Common myeloid progenitor, CD34-positive (primary cell): ENCODE results near the gene UBE2R2.

Experiments
- CTCF ChIA-PET: fragments of 350-600 bp; sonication (Branson Sonifier 250); formaldehyde crosslinking; loops from one replicate; lab custom pipeline; 2021; ENCODE audit warnings: antibody characterized with exemption; lab: Charles Lee
- POLR2A ChIA-PET: fragments of 350-600 bp; sonication (Branson Sonifier 250); formaldehyde crosslinking; loops from one replicate; lab custom pipeline; 2021; ENCODE audit warnings: antibody characterized with exemption; lab: Charles Lee
- DNase-seq, 3 donors: peaks; one replicate each; pipeline versions ENCODE4 v3.0.0 to v3.0.0-alpha.2; 2013
- H3K27ac ChIP-seq, 2 experiments: 1 replicate in 1 of 2; 2 replicates in 1 of 2; pipeline ENCODE4 v1.7.0; 2013; ENCODE audit warnings: inconsistent platforms in 2 of 2, low read length in 2 of 2, mild to moderate bottlenecking in 2 of 2, low read depth in 1 of 2, moderate library complexity in 1 of 2; ENCODE audit not compliant: severe bottlenecking in 2 of 2, insufficient read depth in 1 of 2, poor library complexity in 1 of 2
- H3K27me3 ChIP-seq, 5 experiments: replicated peaks in 2 of 5; 1 replicate in 3 of 5; 2 replicates in 2 of 5; pipeline versions ENCODE4 v1.6.1 to v1.7.0; 2013; ENCODE audit warnings: low read length in 4 of 5, mild to moderate bottlenecking in 2 of 5, moderate library complexity in 2 of 5, inconsistent platforms in 1 of 5; ENCODE audit not compliant: insufficient read depth in 5 of 5, control insufficient read depth in 4 of 5
- H3K36me3 ChIP-seq, 4 experiments: 1 replicate in 2 of 4; 2 replicates in 2 of 4; pipeline versions ENCODE4 v1.6.1 to v1.7.0; 2013; ENCODE audit warnings: low read length in 3 of 4, control low read depth in 1 of 4, mild to moderate bottlenecking in 1 of 4; ENCODE audit not compliant: control insufficient read depth in 4 of 4, insufficient read depth in 4 of 4
- H3K4me1 ChIP-seq, 4 experiments: 1 replicate in 3 of 4; 2 replicates in 1 of 4; pipeline versions ENCODE4 v1.6.1 to v1.7.1; 2013; ENCODE audit warnings: low read length in 3 of 4, mild to moderate bottlenecking in 3 of 4, control low read depth in 1 of 4, inconsistent platforms in 1 of 4, moderate library complexity in 1 of 4; ENCODE audit not compliant: control insufficient read depth in 4 of 4, insufficient read depth in 4 of 4; ENCODE audit errors: control extremely low read depth in 1 of 4
- H3K4me3 ChIP-seq, 7 experiments: 1 replicate in 4 of 7; 2 replicates in 3 of 7; pipeline versions ENCODE4 v1.5.1 to v1.7.0; 2013; ENCODE audit warnings: mild to moderate bottlenecking in 7 of 7, low read length in 6 of 7, moderate library complexity in 6 of 7, inconsistent platforms in 2 of 7, low read depth in 2 of 7, control low read depth in 1 of 7; ENCODE audit not compliant: insufficient read depth in 4 of 7, control insufficient read depth in 1 of 7; ENCODE audit errors: extremely low read depth in 1 of 7
- H3K9me3 ChIP-seq, 5 experiments: 1 replicate in 4 of 5; 2 replicates in 1 of 5; pipeline versions ENCODE4 v1.6.1 to v1.7.1; 2013; ENCODE audit warnings: low read length in 4 of 5, mild to moderate bottlenecking in 2 of 5, inconsistent platforms in 1 of 5, low read depth in 1 of 5, moderate library complexity in 1 of 5; ENCODE audit not compliant: control insufficient read depth in 4 of 5, insufficient read depth in 2 of 5; ENCODE audit errors: control extremely low read depth in 1 of 5
- WGBS: methylation state at CpG from one replicate; pipeline ENCODE4 v1.1.5; 2013; ENCODE audit not compliant: insufficient coverage; 5-methylcytosine and 5-hydroxymethylcytosine counted together

UBE2R2 gene

DNA sequence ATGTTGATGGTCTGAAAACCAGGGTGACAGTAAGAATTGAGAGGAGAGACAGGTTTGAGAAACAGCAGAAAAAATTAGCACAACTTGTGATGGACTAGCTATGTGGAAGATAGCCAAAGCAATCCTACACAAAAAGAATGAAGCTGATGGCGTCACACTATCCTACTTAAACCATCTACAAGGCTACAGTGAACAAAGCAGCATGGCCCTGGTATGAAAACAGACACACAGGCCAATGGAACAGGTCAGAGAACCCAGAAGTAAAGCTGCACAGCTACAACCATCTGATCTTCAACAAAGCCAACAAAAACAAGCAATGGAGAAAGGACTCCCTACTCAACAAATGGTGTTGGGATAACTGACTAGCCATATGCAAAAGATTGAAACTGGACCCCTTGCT is 7.5 kb upstream of the UBE2R2 start:
- ChIA-PET POLR2A (no interaction called here), CTCF (interaction anchor here (0.6 to 7.6 kb wide), 3 partner anchors 26 to 118 kb away, joined by 3 to 53 read pairs (median 3); no protein-coding TSS in a partner anchor)
- no peaks in the 10 kb centered on the region for H3K27me3 ChIP-seq
- H3K4me1 ChIP-seq: peaks cover 4 to 11% (median 8%) of the 10 kb centered on the region in 4 experiments
- no peak for DNase-seq
- H3K4me3 ChIP-seq: no peak overlapping the region
- no peaks in the 10 kb centered on the region for H3K36me3 ChIP-seq
- H3K9me3 ChIP-seq: no peaks in the 10 kb centered on the region
- no peak overlapping the region for H3K27ac ChIP-seq
- WGBS: 100% methylated on average over 1 of the region's 1 CpG

DNA sequence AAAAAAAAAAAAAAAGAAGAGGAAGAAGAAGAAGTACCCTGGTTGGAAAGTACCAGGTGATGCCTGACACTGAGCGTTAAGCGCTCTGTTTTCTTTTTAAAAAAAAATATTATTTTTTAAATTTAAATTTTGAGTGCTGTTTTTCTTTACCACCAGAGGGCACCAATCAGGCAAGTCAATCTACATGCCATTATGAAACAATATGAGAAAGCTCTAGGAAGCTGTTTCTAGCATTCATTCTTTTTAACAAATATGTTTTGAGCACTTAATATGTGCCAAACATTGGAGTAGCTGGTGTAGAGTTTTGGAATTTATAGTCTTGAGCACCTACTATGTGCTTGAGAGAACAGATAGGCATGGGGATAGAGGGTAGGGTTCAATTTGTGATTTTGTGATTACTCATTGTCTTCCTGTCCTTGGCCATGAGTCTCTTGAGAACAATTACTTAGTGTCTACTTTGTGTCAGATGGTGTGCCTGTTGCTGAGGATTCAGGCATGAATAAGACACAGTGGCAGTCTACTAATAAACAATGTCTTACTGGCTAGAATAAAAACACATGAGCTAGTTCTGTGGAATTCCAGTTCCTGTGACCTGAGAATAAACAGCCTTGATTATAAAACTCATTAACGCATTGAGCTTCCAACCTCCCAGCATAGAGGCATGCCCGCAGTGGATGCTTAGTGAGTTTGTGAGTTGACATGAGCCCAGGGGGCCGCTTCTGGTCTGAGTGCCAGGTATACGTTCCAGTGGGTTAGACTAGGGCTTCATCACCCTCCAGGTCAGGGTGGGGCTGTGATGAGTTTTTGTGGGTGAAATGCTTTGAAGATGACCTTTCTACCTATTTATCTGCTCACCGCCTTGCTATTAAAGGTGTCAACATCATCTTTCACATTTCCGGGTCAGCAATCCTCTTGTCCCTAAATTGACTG is 3.0 kb upstream of the UBE2R2 start:
- ChIA-PET POLR2A (interaction anchor here (1.0 kb wide), 1 partner anchor 69 kb away, joined by 3 read pairs; no protein-coding TSS in a partner anchor), CTCF (interaction anchor here (0.7 to 7.6 kb wide), 20 partner anchors 13 to 132 kb away, joined by 3 to 78 read pairs (median 4); partner anchors contain the start of gene PRSS3)
- no peaks in the 10 kb centered on the region for H3K27me3 ChIP-seq
- peak overlapping the region in 1 of 7 experiments; percentile 28 for H3K4me3 ChIP-seq
- H3K36me3 ChIP-seq: no peaks in the 10 kb centered on the region
- DNase-seq: peak; percentile 64 to 85 (median 83)
- WGBS: 100% methylated on average over 5 of the region's 8 CpGs
- no peaks in the 10 kb centered on the region for H3K9me3 ChIP-seq
- H3K27ac ChIP-seq: no peak overlapping the region
- peaks cover 20 to 40% (median 27%) of the 10 kb centered on the region in 4 experiments for H3K4me1 ChIP-seq

DNA sequence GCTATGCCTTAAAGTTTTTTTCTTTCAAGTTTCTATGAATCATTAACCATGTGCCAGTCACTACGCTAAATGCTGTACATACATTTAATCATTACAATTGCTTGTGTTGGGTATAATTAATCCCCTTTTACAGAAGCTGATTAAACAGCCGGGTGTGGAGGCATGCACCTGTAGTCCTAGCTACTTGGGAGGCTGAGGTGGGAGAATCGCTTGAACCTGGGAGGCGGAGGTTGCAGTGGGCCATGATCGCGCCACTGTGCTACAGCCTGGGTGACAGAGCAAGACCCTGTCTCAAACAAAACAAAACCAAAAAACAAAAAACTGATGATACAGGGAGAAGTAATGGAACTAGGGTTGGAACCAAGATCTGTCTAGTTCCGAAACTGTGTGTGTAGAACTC is 1.2 kb upstream of the UBE2R2 start:
- peak overlapping the region in 3 of 7 experiments; percentile 34 to 95 (median 91) for H3K4me3 ChIP-seq
- H3K9me3 ChIP-seq: no peaks in the 10 kb centered on the region
- no peaks in the 10 kb centered on the region for H3K27me3 ChIP-seq
- CTCF ChIA-PET: interaction anchor here (0.8 to 7.6 kb wide), 5 partner anchors 9 to 42 kb away, joined by 3 to 78 read pairs (median 53); no protein-coding TSS in a partner anchor
- no peaks in the 10 kb centered on the region for H3K36me3 ChIP-seq
- POLR2A ChIA-PET: interaction anchor here (0.9 kb wide), 1 partner anchor 20 kb away, joined by 3 read pairs; no protein-coding TSS in a partner anchor
- WGBS: 100% methylated on average over 1 of the region's 7 CpGs
- peak overlapping the region in 1 of 2 experiments; percentile 87 for H3K27ac ChIP-seq
- DNase-seq: no peak
- H3K4me1 ChIP-seq: peaks cover 28 to 56% (median 38%) of the 10 kb centered on the region in 4 experiments

DNA sequence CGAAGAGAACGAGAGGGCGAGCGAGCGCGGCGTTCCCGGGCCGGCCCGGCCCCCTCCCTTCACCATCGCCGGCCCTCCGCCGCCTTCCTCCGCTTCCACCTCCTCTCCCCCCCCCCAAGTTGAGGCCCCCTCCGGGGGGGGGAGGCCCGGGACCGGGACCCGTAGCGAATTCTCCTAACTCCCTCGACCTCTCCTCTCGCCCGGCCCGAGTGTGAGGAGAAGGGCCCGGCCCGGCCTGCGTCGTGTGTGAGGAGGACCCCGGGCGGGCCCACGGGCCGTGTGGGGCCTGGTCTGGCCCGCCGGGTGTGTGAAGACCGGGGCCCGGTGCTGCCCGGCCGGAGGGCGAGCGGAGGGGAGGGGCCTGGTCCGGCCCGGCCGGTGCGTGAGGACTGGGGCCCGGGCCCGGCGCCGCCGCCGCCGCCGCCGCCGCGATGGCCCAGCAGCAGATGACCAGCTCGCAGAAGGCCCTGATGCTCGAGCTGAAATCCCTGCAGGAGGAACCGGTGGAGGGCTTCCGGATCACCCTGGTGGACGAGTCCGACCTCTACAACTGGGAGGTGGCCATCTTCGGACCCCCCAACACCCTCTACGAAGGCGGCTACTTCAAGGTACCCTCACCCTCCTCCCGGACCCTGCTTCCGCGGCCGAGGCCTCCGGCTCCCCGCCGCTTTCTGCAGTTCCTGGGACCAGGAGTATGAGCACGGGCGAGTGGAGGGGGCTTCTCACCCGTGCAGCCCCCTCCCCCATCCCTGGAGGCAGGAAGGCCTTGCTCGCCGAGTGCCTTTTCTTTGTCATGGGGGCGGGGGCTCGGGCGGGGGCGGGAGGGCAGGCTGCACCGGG is 587 bp downstream of the UBE2R2 start:
- Histone ChIP-seq H3K27ac (peak overlapping the region; percentile 86 to 89), H3K36me3 (no peaks in the 10 kb centered on the region), H3K27me3 (no peaks in the 10 kb centered on the region), H3K4me1 (peaks cover 28 to 57% (median 42%) of the 10 kb centered on the region in 4 experiments), H3K4me3 (peak overlapping the region; percentile 60 to 95 (median 89)), H3K9me3 (no peaks in the 10 kb centered on the region)
- under 1% methylated on average over 61 of the region's 81 CpGs for WGBS
- CTCF ChIA-PET: interaction anchor here (1.1 to 1.2 kb wide), 2 partner anchors 32 to 35 kb away, joined by 3 to 6 read pairs; no protein-coding TSS in a partner anchor
- peak; percentile 71 to 85 (median 81) for DNase-seq
- POLR2A ChIA-PET: interaction anchor here (0.6 to 1.0 kb wide), 2 partner anchors 21 to 23 kb away, joined by 3 read pairs; no protein-coding TSS in a partner anchor

DNA sequence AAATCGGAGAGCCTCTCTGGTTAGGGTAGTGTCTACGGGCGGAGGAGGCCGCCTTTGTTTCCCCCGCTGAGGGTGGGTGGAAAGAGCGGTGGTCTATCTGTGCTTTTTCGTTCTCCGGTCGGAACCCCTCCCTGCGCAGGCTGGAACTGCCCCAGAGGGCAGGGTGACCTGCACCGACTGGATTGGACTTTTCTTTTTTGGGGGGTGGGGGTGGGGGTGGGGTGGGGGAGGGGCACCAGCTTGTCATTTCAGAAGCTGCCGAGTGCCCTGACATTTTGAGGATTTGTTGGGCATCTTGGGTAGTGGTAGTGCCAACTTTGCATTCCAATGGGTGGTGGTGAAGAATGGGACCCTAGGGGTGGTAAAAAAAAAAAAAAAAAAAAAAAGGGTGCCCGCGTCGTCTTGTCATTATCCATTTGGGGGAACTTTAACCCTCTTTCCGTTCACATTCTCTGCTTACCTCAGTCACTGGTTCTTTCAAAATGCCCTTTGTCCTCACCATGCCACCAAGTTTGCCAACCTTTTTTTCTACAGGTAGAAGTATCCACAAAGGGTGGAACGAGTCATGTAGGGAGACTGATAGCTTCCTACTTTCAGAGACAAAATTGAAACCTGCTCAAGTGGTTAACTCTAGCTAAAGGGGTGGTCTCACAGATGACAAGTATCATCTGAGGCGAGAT is 1.3 kb downstream of the UBE2R2 start:
- H3K27ac ChIP-seq: peak overlapping the region; percentile 86 to 89
- no peaks in the 10 kb centered on the region for H3K9me3 ChIP-seq
- peak overlapping the region in 6 of 7 experiments; percentile 84 to 95 (median 89) for H3K4me3 ChIP-seq
- POLR2A ChIA-PET: interaction anchor here (1.0 kb wide), 1 partner anchor 21 kb away, joined by 3 read pairs; no protein-coding TSS in a partner anchor
- CTCF ChIA-PET: interaction anchor here (1.1 to 1.2 kb wide), 2 partner anchors 31 to 34 kb away, joined by 3 to 6 read pairs; no protein-coding TSS in a partner anchor
- H3K4me1 ChIP-seq: peaks cover 28 to 57% (median 42%) of the 10 kb centered on the region in 4 experiments
- H3K27me3 ChIP-seq: no peaks in the 10 kb centered on the region
- no peaks in the 10 kb centered on the region for H3K36me3 ChIP-seq
- WGBS: 0% methylated on average over 3 of the region's 18 CpGs
- peak; percentile 27 to 85 (median 80) for DNase-seq

DNA sequence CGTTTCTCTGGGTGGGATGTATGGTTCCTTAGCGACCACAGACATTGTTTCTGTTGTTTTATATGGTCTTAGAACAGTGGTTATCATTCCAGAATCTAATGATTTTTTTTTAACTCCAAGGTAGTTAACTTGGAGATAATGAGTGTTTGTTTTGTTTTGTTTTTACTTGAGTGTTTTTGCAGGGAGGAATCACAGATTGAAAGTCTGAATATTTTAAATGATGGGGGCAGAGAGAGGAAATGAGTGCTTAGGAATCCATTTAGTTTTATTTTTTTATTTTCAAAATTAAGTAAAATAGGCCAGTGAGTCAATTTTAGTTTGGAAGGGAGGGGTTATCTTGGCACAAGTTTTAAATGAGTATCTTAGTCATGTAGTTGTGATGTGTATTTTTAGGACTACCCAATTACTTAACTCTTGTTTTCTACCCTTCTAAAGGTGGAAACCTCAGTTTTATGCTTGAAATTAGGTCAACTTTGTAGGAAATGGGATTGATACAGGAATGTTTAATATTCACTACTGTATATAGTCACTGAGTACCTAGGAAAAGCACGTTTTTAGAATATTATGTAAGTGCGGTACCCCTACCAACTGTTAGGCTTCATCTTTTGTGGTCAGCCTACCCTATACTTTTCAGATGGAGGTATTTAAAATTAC is 2.0 kb downstream of the UBE2R2 start:
- Histone ChIP-seq H3K36me3 (peaks cover 0 to 4% (median 0%) of the 10 kb centered on the region in 4 experiments), H3K9me3 (no peaks in the 10 kb centered on the region), H3K27me3 (no peaks in the 10 kb centered on the region), H3K27ac (peak overlapping the region; percentile 71 to 89), H3K4me1 (peaks cover 26 to 52% (median 40%) of the 10 kb centered on the region in 4 experiments), H3K4me3 (peak overlapping the region in 6 of 7 experiments; percentile 84 to 95 (median 89))
- DNase-seq: no peak
- ChIA-PET POLR2A (no interaction called here), CTCF (no interaction called here)
- 0% methylated on average over 1 of the region's 4 CpGs for WGBS
